CD4-positive, alpha-beta T cell (primary cell): ENCODE data around the gene CST6. TPM values are rescaled to one million over a fixed set of nuclear protein-coding genes. Genes with fewer than 3 reads are reported as not detected.
A peak's percentile ranks its signal among the peaks of the same experiment; 100 is the strongest.

ENCODE experiments used
- ATAC-seq: fragments of 200-7000 bp; cut with Tn5 transposase; one replicate; pipeline ENCODE4 v1.10.0; 2022; ENCODE audit warnings: mild to moderate bottlenecking; ENCODE audit not compliant: poor library complexity
- CTCF ChIA-PET: fragments of 350-600 bp; sonication (Branson Sonifier 250); formaldehyde crosslinking; loops from one replicate; lab custom pipeline; 2021; ENCODE audit warnings: antibody characterized with exemption, inconsistent platforms; lab: Charles Lee
- POLR2A ChIA-PET: fragments of 350-600 bp; sonication (Branson Sonifier 250); formaldehyde crosslinking; loops from one replicate; lab custom pipeline; 2021; ENCODE audit warnings: antibody characterized with exemption, inconsistent platforms; lab: Charles Lee
- DNase-seq, 14 experiments: peaks; one replicate each; pipeline ENCODE4 v3.0.0-alpha.2; 2013 to 2020; ENCODE audit warnings: mixed read lengths in 2 of 14
- H3K27ac ChIP-seq, 2 donors: one replicate each; pipeline versions ENCODE4 v1.5.1 to v1.7.0; 2013; ENCODE audit warnings: low read length in 2 of 2, low read depth in 1 of 2, mild to moderate bottlenecking in 1 of 2
- H3K27me3 ChIP-seq, 2 experiments: 1 replicate in 1 of 2; 2 replicates in 1 of 2; pipeline versions ENCODE4 v1.6.1 to v1.7.0; 2013; ENCODE audit warnings: low read length in 2 of 2, control low read depth in 1 of 2, mild to moderate bottlenecking in 1 of 2, moderate library complexity in 1 of 2; ENCODE audit not compliant: insufficient read depth in 2 of 2, control insufficient read depth in 1 of 2
- H3K36me3 ChIP-seq: one replicate; pipeline ENCODE4 v1.6.1; 2013; ENCODE audit warnings: low read length, control low read depth; ENCODE audit not compliant: insufficient read depth
- H3K4me1 ChIP-seq: one replicate; pipeline ENCODE4 v1.6.1; 2013; ENCODE audit warnings: low read length, control low read depth; ENCODE audit not compliant: insufficient read depth
- H3K4me3 ChIP-seq: one replicate; pipeline ENCODE4 v1.5.1; 2013; ENCODE audit warnings: mild to moderate bottlenecking, low read length, moderate library complexity
- H3K9me3 ChIP-seq, 2 experiments: 1 replicate in 1 of 2; 2 replicates in 1 of 2; pipeline versions ENCODE4 v1.6.1 to v1.7.0; 2013; ENCODE audit warnings: low read length in 2 of 2, mild to moderate bottlenecking in 2 of 2, control low read depth in 1 of 2, moderate library complexity in 1 of 2; ENCODE audit not compliant: control insufficient read depth in 1 of 2, insufficient read depth in 1 of 2
- H3K27ac Mint-ChIP-seq: one replicate; pipeline ENCODE4 v1.8.0; 2020; ENCODE audit warnings: mixed read lengths
- H3K27me3 Mint-ChIP-seq: one replicate; pipeline ENCODE4 v1.8.0; 2021; ENCODE audit warnings: mixed read lengths
- H3K36me3 Mint-ChIP-seq: one replicate; pipeline ENCODE4 v1.8.0; 2021; ENCODE audit warnings: low read depth, mixed read lengths
- H3K4me1 Mint-ChIP-seq: one replicate; pipeline ENCODE4 v1.8.0; 2021; ENCODE audit warnings: low read depth, mixed read lengths
- H3K4me3 Mint-ChIP-seq: one replicate; pipeline ENCODE4 v1.8.0; 2020; ENCODE audit warnings: mild to moderate bottlenecking, mixed read lengths
- H3K9me3 Mint-ChIP-seq: one replicate; pipeline ENCODE4 v1.8.0; 2020; ENCODE audit warnings: mixed read lengths
- intact Hi-C, 2 experiments: fragments of 100-400 bp; cut with DNase I in 1 of 2; cut with micrococcal nuclease in 1 of 2; formaldehyde crosslinking; loops; one replicate each; pipeline versions ENCODE4 v1.15.1 to v1.9.0; 2023 to 2025; cut with DNase I, micrococcal nuclease
- polyA plus RNA-seq, 2 donors: library from polyadenylated mRNA; unstranded; fragments of 120-200 nt; gene quantifications; one replicate each; pipeline ENCODE4 v1.2.1, GENCODE V29; 2013
- total RNA-seq, 174 experiments: library from RNA in 2 of 174; stranded (reverse) in 2 of 174; gene quantifications; one replicate each; pipeline ENCODE4 v1.2.3 and lab custom pipeline; 2021 to 2026
- TF ChIP-seq, protein P1 (sequence below): fragments of 200-600 bp; IDR thresholded peaks from one replicate; pipeline ENCODE4 v1.8.0; 2022; ENCODE audit warnings: antibody characterized with exemption, mild to moderate bottlenecking

Gene CST6
- total RNA-seq: not detected
- not detected for polyA plus RNA-seq (2013, experiment 1 of 2)
- not detected for polyA plus RNA-seq (2013, experiment 2 of 2)
- total RNA-seq (lab: John Stamatoyannopoulos, UW): 0 to 0.61 (median 0) reads per million in 172 experiments

- CTCF ChIA-PET: interaction anchor here (0.8 kb wide), 1 partner anchor 10 kb away, joined by 4 read pairs; no protein-coding TSS in a partner anchor
- intact Hi-C loops: no loop called here
- Histone ChIP-seq H3K4me1 (peaks cover 11% of the 10 kb centered on the region), H3K4me3 (no peak within 1 kb of the TSS), H3K27ac (no peak within 1 kb of the TSS), H3K27me3 (peaks cover 23 to 25% of the 10 kb centered on the region in 2 experiments), H3K9me3 (peaks cover 0 to 5% of the 10 kb centered on the region in 2 experiments), H3K36me3 (no peaks in the 10 kb centered on the region)
- peak; percentile 39 for ATAC-seq
- no peaks in the 10 kb centered on the region for H3K4me1 Mint-ChIP-seq
- H3K9me3 Mint-ChIP-seq: no peaks in the 10 kb centered on the region
- H3K27ac Mint-ChIP-seq: no peak within 1 kb of the TSS
- H3K4me3 Mint-ChIP-seq: no peak within 1 kb of the TSS
- TF ChIP-seq, protein P1, sequence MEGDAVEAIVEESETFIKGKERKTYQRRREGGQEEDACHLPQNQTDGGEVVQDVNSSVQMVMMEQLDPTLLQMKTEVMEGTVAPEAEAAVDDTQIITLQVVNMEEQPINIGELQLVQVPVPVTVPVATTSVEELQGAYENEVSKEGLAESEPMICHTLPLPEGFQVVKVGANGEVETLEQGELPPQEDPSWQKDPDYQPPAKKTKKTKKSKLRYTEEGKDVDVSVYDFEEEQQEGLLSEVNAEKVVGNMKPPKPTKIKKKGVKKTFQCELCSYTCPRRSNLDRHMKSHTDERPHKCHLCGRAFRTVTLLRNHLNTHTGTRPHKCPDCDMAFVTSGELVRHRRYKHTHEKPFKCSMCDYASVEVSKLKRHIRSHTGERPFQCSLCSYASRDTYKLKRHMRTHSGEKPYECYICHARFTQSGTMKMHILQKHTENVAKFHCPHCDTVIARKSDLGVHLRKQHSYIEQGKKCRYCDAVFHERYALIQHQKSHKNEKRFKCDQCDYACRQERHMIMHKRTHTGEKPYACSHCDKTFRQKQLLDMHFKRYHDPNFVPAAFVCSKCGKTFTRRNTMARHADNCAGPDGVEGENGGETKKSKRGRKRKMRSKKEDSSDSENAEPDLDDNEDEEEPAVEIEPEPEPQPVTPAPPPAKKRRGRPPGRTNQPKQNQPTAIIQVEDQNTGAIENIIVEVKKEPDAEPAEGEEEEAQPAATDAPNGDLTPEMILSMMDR: no peak
- no peaks in the 10 kb centered on the region for H3K36me3 Mint-ChIP-seq
- no peak for DNase-seq
- POLR2A ChIA-PET: interaction anchor here (1.6 kb wide), 1 partner anchor 152 kb away, joined by 4 read pairs; the partner anchor contains the start of gene MUS81
- peaks cover 23% of the 10 kb centered on the region for H3K27me3 Mint-ChIP-seq
Observed at GRCh38 chr11:66011785-66012303, at the start of gene CST6. Gene CST6, plus strand, starts transcription at chr11:66012008. Its CDS starts 37 bp downstream, at chr11:66012045.

- Mint-ChIP-seq H3K4me3 (peak overlapping the region; percentile 99), H3K27me3 (no peaks in the 10 kb centered on the region), H3K27ac (peak overlapping the region; percentile 96), H3K9me3 (no peaks in the 10 kb centered on the region), H3K4me1 (peaks cover 47% of the 10 kb centered on the region), H3K36me3 (peaks cover 58% of the 10 kb centered on the region)
- no peaks in the 10 kb centered on the region for H3K27me3 ChIP-seq
- H3K27ac ChIP-seq: peak overlapping the region; percentile 37 to 55
- DNase-seq: peak in 3 of 14 experiments; percentile 4 to 80 (median 33)
- TF ChIP-seq, protein P1: no peak
- H3K36me3 ChIP-seq: peaks cover 36% of the 10 kb centered on the region
- ATAC-seq: no peak
- H3K9me3 ChIP-seq: no peaks in the 10 kb centered on the region
- H3K4me1 ChIP-seq: peaks cover 46% of the 10 kb centered on the region
- intact Hi-C loops: no loop called here
- ChIA-PET POLR2A (interaction anchor here (1.1 to 4.9 kb wide), 7 partner anchors 34 to 102 kb away, joined by 3 to 44 read pairs (median 8); partner anchors contain the start of genes BANF1, C11orf68, CCDC85B and DRAP1), CTCF (interaction anchor here (1.1 to 2.1 kb wide), 2 partner anchors 74 to 78 kb away, joined by 3 to 9 read pairs; partner anchors contain the start of gene FIBP)
- H3K4me3 ChIP-seq: peak overlapping the region; percentile 92
Observed at GRCh38 chr11:65962141-65962564, 49.7 kb upstream of the CST6 start.

DNA sequence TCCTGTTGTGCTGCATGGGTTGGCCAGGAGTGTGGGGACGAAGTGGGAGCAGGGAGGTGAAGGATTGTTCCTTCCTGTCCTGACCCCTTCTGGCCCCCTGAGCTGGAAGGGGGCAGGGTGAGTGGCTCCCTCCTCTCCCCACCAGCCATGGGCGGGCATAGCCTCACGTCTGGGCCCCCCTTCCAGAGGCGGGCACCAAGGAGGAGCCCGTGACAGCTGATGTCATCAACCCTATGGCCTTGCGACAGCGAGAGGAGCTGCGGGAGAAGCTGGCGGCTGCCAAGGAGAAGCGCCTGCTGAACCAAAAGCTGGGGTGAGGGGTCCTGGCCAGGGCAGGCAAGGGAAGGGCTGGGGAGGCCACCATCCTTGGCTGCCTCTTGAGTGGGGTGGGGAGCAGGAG lies 46.9 kb upstream of the CST6 start:
- intact Hi-C loops: no loop called here
- no peaks in the 10 kb centered on the region for H3K27me3 Mint-ChIP-seq
- peaks cover 34% of the 10 kb centered on the region for H3K4me1 Mint-ChIP-seq
- CTCF ChIA-PET: no interaction called here
- DNase-seq (no peak), ATAC-seq (no peak)
- H3K9me3 ChIP-seq: no peaks in the 10 kb centered on the region
- peaks cover 63% of the 10 kb centered on the region for H3K36me3 ChIP-seq
- H3K27me3 ChIP-seq: no peaks in the 10 kb centered on the region
- no peak overlapping the region for H3K4me3 Mint-ChIP-seq
- no peaks in the 10 kb centered on the region for H3K9me3 Mint-ChIP-seq
- peaks cover 85% of the 10 kb centered on the region for H3K36me3 Mint-ChIP-seq
- peaks cover 32% of the 10 kb centered on the region for H3K4me1 ChIP-seq
- TF ChIP-seq, protein P1: no peak
- POLR2A ChIA-PET: no interaction called here
- no peak overlapping the region for H3K27ac Mint-ChIP-seq
- no peak overlapping the region for H3K27ac ChIP-seq
- H3K4me3 ChIP-seq: no peak overlapping the region
